WTC11 (cell line): Measurements from ENCODE around the gene PIK3C3. TPM values are rescaled to one million over a fixed set of nuclear protein-coding genes. Genes with fewer than 3 reads are reported as not detected.

Source experiments
- ATAC-seq: fragments of 200-7000 bp; cut with Tn5 transposase; 2 replicates; pipeline ENCODE4 v1.10.0; 2021; ENCODE audit warnings: mild to moderate bottlenecking, moderate library complexity
- CTCF ChIA-PET: fragments of 300-600 bp; sonication (Branson Sonifier 250); formaldehyde crosslinking; loops from one replicate; lab custom pipeline; 2021; ENCODE audit warnings: antibody characterized with exemption; lab: Charles Lee
- POLR2A ChIA-PET: fragments of 350-600 bp; sonication (Branson Sonifier 250); formaldehyde crosslinking; loops from one replicate; lab custom pipeline; 2021; ENCODE audit warnings: antibody characterized with exemption; lab: Charles Lee
- DNase-seq: peaks from one replicate; pipeline ENCODE4 v3.0.0; 2021; ENCODE audit warnings: low spot score
- H3K27ac Mint-ChIP-seq: 2 replicates; pipeline ENCODE4 v1.8.0; 2021; ENCODE audit warnings: mixed read lengths
- H3K27me3 Mint-ChIP-seq: 2 replicates; pipeline ENCODE4 v1.8.0; 2021; ENCODE audit warnings: low read depth, mild to moderate bottlenecking, moderate library complexity, mixed read lengths
- H3K36me3 Mint-ChIP-seq: 2 replicates; pipeline ENCODE4 v1.8.0; 2021; ENCODE audit warnings: mixed read lengths
- H3K4me1 Mint-ChIP-seq: 2 replicates; pipeline ENCODE4 v1.8.0; 2022; ENCODE audit warnings: mixed read lengths
- H3K4me3 Mint-ChIP-seq: 2 replicates; pipeline ENCODE4 v1.8.0; 2021; ENCODE audit warnings: mild to moderate bottlenecking, moderate library complexity, mixed read lengths
- H3K9me3 Mint-ChIP-seq: 2 replicates; pipeline ENCODE4 v1.8.0; 2021; ENCODE audit warnings: mixed read lengths
- ATF3 ChIP-seq: sonication (generic); formaldehyde crosslinking; conservative IDR thresholded peaks from 2 replicates; pipeline ENCODE4 v1.8.1; 2022; ENCODE audit warnings: mild to moderate bottlenecking, missing genetic modification reagents
- ATF6 ChIP-seq: sonication (generic); formaldehyde crosslinking; IDR thresholded peaks from 2 replicates; pipeline ENCODE4 v1.8.1; 2023; ENCODE audit warnings: mild to moderate bottlenecking, missing genetic modification reagents
- ESRRA ChIP-seq: sonication (generic); formaldehyde crosslinking; IDR thresholded peaks from 2 replicates; pipeline ENCODE4 v1.8.1; 2022; ENCODE audit warnings: mild to moderate bottlenecking, missing genetic modification reagents, borderline replicate concordance
- ETV6 ChIP-seq: sonication (generic); formaldehyde crosslinking; IDR thresholded peaks from 2 replicates; pipeline ENCODE4 v1.8.1; 2022; ENCODE audit warnings: mild to moderate bottlenecking, missing genetic modification reagents
- GABPB1 ChIP-seq: sonication (generic); formaldehyde crosslinking; IDR thresholded peaks from 2 replicates; pipeline ENCODE4 v1.8.1; 2023; ENCODE audit warnings: mild to moderate bottlenecking, missing genetic modification reagents
- JUN ChIP-seq: sonication (generic); formaldehyde crosslinking; IDR thresholded peaks from 2 replicates; pipeline ENCODE4 v1.8.0; 2023; ENCODE audit warnings: mild to moderate bottlenecking, missing genetic modification reagents
- PRRX2 ChIP-seq: fragments of 250-450 bp; sonication (Bioruptor Pico); IDR thresholded peaks from 2 replicates; pipeline ENCODE4 v1.8.0; 2021; ENCODE audit warnings: mild to moderate bottlenecking
- RELA ChIP-seq: sonication (generic); formaldehyde crosslinking; IDR thresholded peaks from 2 replicates; pipeline ENCODE4 v1.8.1; 2022; ENCODE audit warnings: missing genetic modification reagents, mild to moderate bottlenecking, borderline replicate concordance
- USF1 ChIP-seq: sonication (generic); formaldehyde crosslinking; IDR thresholded peaks from 2 replicates; pipeline ENCODE4 v1.8.0; 2022; ENCODE audit warnings: mild to moderate bottlenecking, missing genetic modification reagents
- ZNF121 ChIP-seq: sonication (generic); formaldehyde crosslinking; IDR thresholded peaks from 2 replicates; pipeline ENCODE4 v1.8.0; 2023; ENCODE audit warnings: missing genetic modification reagents
- ZNF232 ChIP-seq: sonication (generic); formaldehyde crosslinking; IDR thresholded peaks from 2 replicates; pipeline ENCODE4 v1.8.0; 2022; ENCODE audit warnings: mild to moderate bottlenecking, missing genetic modification reagents
- ZNF423 ChIP-seq: fragments of 250-450 bp; sonication (Bioruptor Pico); IDR thresholded peaks from 2 replicates; pipeline ENCODE4 v2.1.2; 2022; ENCODE audit warnings: mild to moderate bottlenecking, moderate library complexity
- ZNF425 ChIP-seq: fragments of 250-450 bp; sonication (Bioruptor Pico); conservative IDR thresholded peaks from 2 replicates; pipeline ENCODE4 v1.9.0; 2021; ENCODE audit warnings: mild to moderate bottlenecking
- total RNA-seq: library from RNA; stranded (reverse); gene quantifications from 3 replicates; pipeline ENCODE4 v1.2.3, GENCODE V29; 2021
- TF ChIP-seq, protein P1 (sequence below): fragments of 250-450 bp; sonication (Bioruptor Pico); IDR thresholded peaks from 2 replicates; pipeline ENCODE4 v1.9.0; 2021; ENCODE audit warnings: mild to moderate bottlenecking
- TF ChIP-seq, protein P2 (sequence below): fragments of 200-600 bp; IDR thresholded peaks from 2 replicates; pipeline ENCODE4 v1.8.0; 2022; ENCODE audit warnings: antibody characterized with exemption
- TF ChIP-seq, protein P3 (sequence below): fragments of 250-450 bp; sonication (Bioruptor Pico); IDR thresholded peaks from 2 replicates; pipeline ENCODE4 v2.1.2; 2022; ENCODE audit warnings: mild to moderate bottlenecking, moderate library complexity

PIK3C3 gene
- total RNA-seq, 1 experiment from 2014 or later: 40.4 TPM

GRCh38 chr18:42029092-42029491, 74.1 kb downstream of the PIK3C3 start (continued):
- TF ChIP-seq, protein P1, sequence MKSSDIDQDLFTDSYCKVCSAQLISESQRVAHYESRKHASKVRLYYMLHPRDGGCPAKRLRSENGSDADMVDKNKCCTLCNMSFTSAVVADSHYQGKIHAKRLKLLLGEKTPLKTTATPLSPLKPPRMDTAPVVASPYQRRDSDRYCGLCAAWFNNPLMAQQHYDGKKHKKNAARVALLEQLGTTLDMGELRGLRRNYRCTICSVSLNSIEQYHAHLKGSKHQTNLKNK (CRISPR knock-in tag): no peak

GRCh38 chr18:42030586-42031182, 75.7 kb downstream of the PIK3C3 start:
- no peaks in the 10 kb centered on the region for H3K4me1 Mint-ChIP-seq
- no peak overlapping the region for H3K27ac Mint-ChIP-seq
- H3K4me3 Mint-ChIP-seq: no peak overlapping the region
- H3K36me3 Mint-ChIP-seq: peaks cover 13% of the 10 kb centered on the region
- TF ChIP-seq RELA (CRISPR knock-in tag): no peak
- TF ChIP-seq, protein P1 (CRISPR knock-in tag): no peak
- no peak for TF ChIP-seq JUN
- TF ChIP-seq ZNF425 (CRISPR knock-in tag): no peak
- no peak for TF ChIP-seq ATF3 (CRISPR knock-in tag)
- TF ChIP-seq ZNF232 (CRISPR knock-in tag): no peak
- TF ChIP-seq, protein P2, sequence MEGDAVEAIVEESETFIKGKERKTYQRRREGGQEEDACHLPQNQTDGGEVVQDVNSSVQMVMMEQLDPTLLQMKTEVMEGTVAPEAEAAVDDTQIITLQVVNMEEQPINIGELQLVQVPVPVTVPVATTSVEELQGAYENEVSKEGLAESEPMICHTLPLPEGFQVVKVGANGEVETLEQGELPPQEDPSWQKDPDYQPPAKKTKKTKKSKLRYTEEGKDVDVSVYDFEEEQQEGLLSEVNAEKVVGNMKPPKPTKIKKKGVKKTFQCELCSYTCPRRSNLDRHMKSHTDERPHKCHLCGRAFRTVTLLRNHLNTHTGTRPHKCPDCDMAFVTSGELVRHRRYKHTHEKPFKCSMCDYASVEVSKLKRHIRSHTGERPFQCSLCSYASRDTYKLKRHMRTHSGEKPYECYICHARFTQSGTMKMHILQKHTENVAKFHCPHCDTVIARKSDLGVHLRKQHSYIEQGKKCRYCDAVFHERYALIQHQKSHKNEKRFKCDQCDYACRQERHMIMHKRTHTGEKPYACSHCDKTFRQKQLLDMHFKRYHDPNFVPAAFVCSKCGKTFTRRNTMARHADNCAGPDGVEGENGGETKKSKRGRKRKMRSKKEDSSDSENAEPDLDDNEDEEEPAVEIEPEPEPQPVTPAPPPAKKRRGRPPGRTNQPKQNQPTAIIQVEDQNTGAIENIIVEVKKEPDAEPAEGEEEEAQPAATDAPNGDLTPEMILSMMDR: peak; percentile 42
- H3K27me3 Mint-ChIP-seq: no peaks in the 10 kb centered on the region
- POLR2A ChIA-PET: no interaction called here
- H3K9me3 Mint-ChIP-seq: no peaks in the 10 kb centered on the region
- peak; percentile 98 for ATAC-seq
- CTCF ChIA-PET: interaction anchor here (0.6 to 1.5 kb wide), 13 partner anchors 12 to 1531 kb away, joined by 3 to 7 read pairs (median 3); no protein-coding TSS in a partner anchor
- DNase-seq: peak; percentile 51

GRCh38 chr18:42032447-42032846, 77.4 kb downstream of the PIK3C3 start:
- DNase-seq (no peak), ATAC-seq (no peak)
- Mint-ChIP-seq H3K27ac (no peak overlapping the region), H3K9me3 (no peaks in the 10 kb centered on the region), H3K4me3 (no peak overlapping the region), H3K36me3 (peaks cover 16% of the 10 kb centered on the region), H3K27me3 (no peaks in the 10 kb centered on the region)
- CTCF ChIA-PET: no interaction called here
- TF ChIP-seq RELA (CRISPR knock-in tag): no peak
- TF ChIP-seq ZNF423 (CRISPR knock-in tag): no peak
- no peak for TF ChIP-seq GABPB1 (CRISPR knock-in tag)
- no peak for TF ChIP-seq ATF6 (CRISPR knock-in tag)
- TF ChIP-seq, protein P3, sequence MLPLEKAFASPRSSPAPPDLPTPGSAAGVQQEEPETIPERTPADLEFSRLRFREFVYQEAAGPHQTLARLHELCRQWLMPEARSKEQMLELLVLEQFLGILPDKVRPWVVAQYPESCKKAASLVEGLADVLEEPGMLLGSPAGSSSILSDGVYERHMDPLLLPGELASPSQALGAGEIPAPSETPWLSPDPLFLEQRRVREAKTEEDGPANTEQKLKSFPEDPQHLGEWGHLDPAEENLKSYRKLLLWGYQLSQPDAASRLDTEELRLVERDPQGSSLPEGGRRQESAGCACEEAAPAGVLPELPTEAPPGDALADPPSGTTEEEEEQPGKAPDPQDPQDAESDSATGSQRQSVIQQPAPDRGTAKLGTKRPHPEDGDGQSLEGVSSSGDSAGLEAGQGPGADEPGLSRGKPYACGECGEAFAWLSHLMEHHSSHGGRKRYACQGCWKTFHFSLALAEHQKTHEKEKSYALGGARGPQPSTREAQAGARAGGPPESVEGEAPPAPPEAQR: no peak
- no peak for TF ChIP-seq ESRRA (CRISPR knock-in tag)
- no peak for TF ChIP-seq USF1
- TF ChIP-seq ZNF121 (CRISPR knock-in tag): no peak
- no peak for TF ChIP-seq PRRX2 (CRISPR knock-in tag)
- no peak for TF ChIP-seq ETV6 (CRISPR knock-in tag)
- TF ChIP-seq, all 79 proteins: peak for 0
- no peaks in the 10 kb centered on the region for H3K4me1 Mint-ChIP-seq
- POLR2A ChIA-PET: no interaction called here
